Liver (tissue), 9 donors: ENCODE data around the gene MRFAP1. TPM values are rescaled to one million over a fixed set of nuclear protein-coding genes. Genes with fewer than 3 reads are reported as not detected.

ENCODE experiments used
- DNase-seq: peaks from one replicate; pipeline ENCODE4 v3.0.0-alpha.2; 2017; ENCODE audit warnings: low spot score
- H3K27ac ChIP-seq, 2 donors: one replicate each; pipeline ENCODE4 v1.7.0; 2013; ENCODE audit warnings: inconsistent platforms in 2 of 2, low read length in 2 of 2, control low read depth in 1 of 2, low read depth in 1 of 2, mild to moderate bottlenecking in 1 of 2
- H3K27me3 ChIP-seq, 4 donors: one replicate each; pipeline versions ENCODE4 v1.6.1 to v1.7.0; 2013; ENCODE audit warnings: low read length in 3 of 4, inconsistent platforms in 1 of 4, mild to moderate bottlenecking in 1 of 4, moderate library complexity in 1 of 4; ENCODE audit not compliant: control insufficient read depth in 4 of 4, insufficient read depth in 4 of 4
- H3K36me3 ChIP-seq, 4 donors: one replicate each; pipeline versions ENCODE4 v1.6.1 to v1.7.0; 2013; ENCODE audit warnings: low read length in 3 of 4, mild to moderate bottlenecking in 3 of 4, low read depth in 1 of 4, moderate library complexity in 1 of 4; ENCODE audit not compliant: control insufficient read depth in 4 of 4, insufficient read depth in 3 of 4
- H3K4me1 ChIP-seq, 4 donors: one replicate each; pipeline versions ENCODE4 v1.6.1 to v1.7.0; 2013; ENCODE audit warnings: low read length in 3 of 4, mild to moderate bottlenecking in 3 of 4, moderate library complexity in 1 of 4; ENCODE audit not compliant: control insufficient read depth in 4 of 4, insufficient read depth in 4 of 4
- H3K4me3 ChIP-seq, 3 donors: one replicate each; pipeline versions ENCODE4 v1.6.1 to v1.7.0; 2013; ENCODE audit warnings: low read length in 3 of 3, control low read depth in 1 of 3, low read depth in 1 of 3, mild to moderate bottlenecking in 1 of 3
- H3K9ac ChIP-seq, 2 donors: one replicate each; pipeline ENCODE4 v1.7.0; 2013; ENCODE audit warnings: low read length in 2 of 2, mild to moderate bottlenecking in 2 of 2, moderate library complexity in 2 of 2, control low read depth in 1 of 2, low read depth in 1 of 2
- H3K9me3 ChIP-seq, 4 donors: one replicate each; pipeline versions ENCODE4 v1.6.1 to v1.7.0; 2013; ENCODE audit warnings: low read length in 3 of 4; ENCODE audit not compliant: control insufficient read depth in 4 of 4
- ATF3 ChIP-seq: IDR thresholded peaks from 2 replicates; pipeline ENCODE4 v1.6.1; 2016; ENCODE audit warnings: antibody characterized with exemption
- EGR1 ChIP-seq, 2 donors: IDR thresholded peaks; 2 replicates each; pipeline ENCODE4 v1.6.1; 2016 to 2018; ENCODE audit warnings: antibody characterized with exemption in 2 of 2, low read depth in 2 of 2
- FOXA1 ChIP-seq: IDR thresholded peaks from 2 replicates; pipeline ENCODE4 v1.6.1; 2016; ENCODE audit warnings: antibody characterized with exemption
- FOXA2 ChIP-seq: IDR thresholded peaks from 2 replicates; pipeline ENCODE4 v1.6.1; 2016; ENCODE audit warnings: antibody characterized with exemption
- GABPA ChIP-seq, 2 donors: IDR thresholded peaks in 1 of 2; conservative IDR thresholded peaks in 1 of 2; 2 replicates each; pipeline ENCODE4 v1.6.1; 2016; ENCODE audit warnings: antibody characterized with exemption in 2 of 2, mild to moderate bottlenecking in 1 of 2, moderate library complexity in 1 of 2
- HNF4A ChIP-seq, 2 donors: conservative IDR thresholded peaks; 2 replicates each; pipeline ENCODE4 v1.6.1; 2016; ENCODE audit warnings: antibody characterized with exemption in 2 of 2, mild to moderate bottlenecking in 2 of 2
- HNF4G ChIP-seq: IDR thresholded peaks from 2 replicates; pipeline ENCODE4 v1.6.1; 2016; ENCODE audit warnings: antibody characterized with exemption
- JUND ChIP-seq, 2 donors: IDR thresholded peaks; 2 replicates each; pipeline ENCODE4 v1.6.1; 2016; ENCODE audit warnings: antibody characterized with exemption in 2 of 2
- NR2F2 ChIP-seq: IDR thresholded peaks from 2 replicates; pipeline ENCODE4 v1.6.1; 2016; ENCODE audit warnings: antibody characterized with exemption
- REST ChIP-seq: IDR thresholded peaks from 2 replicates; pipeline ENCODE4 v1.6.1; 2016; ENCODE audit warnings: antibody characterized with exemption, mild to moderate bottlenecking
- RXRA ChIP-seq, 2 donors: IDR thresholded peaks; 2 replicates each; pipeline ENCODE4 v1.6.1; 2017 to 2018; ENCODE audit warnings: antibody characterized with exemption in 2 of 2, mild to moderate bottlenecking in 1 of 2
- SP1 ChIP-seq: IDR thresholded peaks from 2 replicates; pipeline ENCODE4 v1.6.1; 2018; ENCODE audit warnings: antibody characterized with exemption, mild to moderate bottlenecking
- YY1 ChIP-seq: IDR thresholded peaks from 2 replicates; pipeline ENCODE4 v1.6.1; 2016; ENCODE audit warnings: antibody characterized with exemption, mild to moderate bottlenecking
- ZBTB33 ChIP-seq: IDR thresholded peaks from 2 replicates; pipeline ENCODE4 v1.6.1; 2016; ENCODE audit warnings: antibody characterized with exemption
- WGBS: extraction: QIAGEN DNeasy Blood & Tissue Kit; methylation state at CpG from one replicate; pipeline ENCODE4 v1.1.7; 2013; 5-methylcytosine and 5-hydroxymethylcytosine counted together
- polyA plus RNA-seq, 2 donors: library from polyadenylated mRNA; stranded (reverse) in 1 of 2; unstranded in 1 of 2; fragments of 200-250 nt in 1 of 2; fragments of >200 nt in 1 of 2; fragmentation: Nextera tagmentation in 1 of 2; extraction: Ambion mirVana in 1 of 2; gene quantifications; one replicate each; pipeline versions ENCODE4 v1.2.1 to v1.2.3, GENCODE V29; 2013 to 2015
- total RNA-seq, 2 donors: library from RNA; depleted of rRNA; stranded (reverse); fragments of >200 nt; gene quantifications; one replicate each; pipeline ENCODE4 v1.2.3, GENCODE V29; 2014
- TF ChIP-seq, protein P1 (sequence below): fragments of 150-350 bp; IDR thresholded peaks from 2 replicates; pipeline ENCODE4 v1.5.1; 2017; ENCODE audit warnings: improper control_type of control experiment, low read depth, low read length; ENCODE audit not compliant: missing input control
- donor health status: healthy.
- donor health status: healthy.
- donor health status: healthy.
- donor health status: healthy.
- donor health status: healthy.

MRFAP1 gene
- total and polyA plus RNA-seq, 4 donors: 78.5 to 176 (median 104) TPM

GRCh38 chr4:6639137-6639680 is 1.3 kb upstream of the MRFAP1 start:
- H3K27me3 ChIP-seq: no peaks in the 10 kb centered on the region
- no peak overlapping the region for H3K9ac ChIP-seq
- H3K27ac ChIP-seq: no peak overlapping the region
- peaks cover 5 to 19% (median 16%) of the 10 kb centered on the region in 4 donors for H3K4me1 ChIP-seq
- no peaks in the 10 kb centered on the region for H3K9me3 ChIP-seq
- H3K36me3 ChIP-seq: peaks cover 2 to 13% (median 7%) of the 10 kb centered on the region in 4 donors
- no peak for DNase-seq
- H3K4me3 ChIP-seq: no peak overlapping the region
- 95% methylated on average over 14 of the region's 14 CpGs for WGBS
- TF ChIP-seq REST (no peak), SP1 (no peak), FOXA2 (no peak), HNF4G (no peak), GABPA (IDR thresholded peaks at IDR 0.05 in 1 of 2, conservative IDR thresholded peaks at IDR 0.05 in 1 of 2) (no peak), HNF4A (conservative IDR thresholded peaks at IDR 0.05) (no peak), FOXA1 (no peak), EGR1 (IDR thresholded peaks at IDR 0.05; ENCODE audit: low read depth in 2 of 2) (no peak), YY1 (no peak), NR2F2 (no peak), ATF3 (no peak), ZBTB33 (no peak), JUND (IDR thresholded peaks at IDR 0.05) (no peak), RXRA (IDR thresholded peaks at IDR 0.05) (no peak)
- TF ChIP-seq, protein P1, sequence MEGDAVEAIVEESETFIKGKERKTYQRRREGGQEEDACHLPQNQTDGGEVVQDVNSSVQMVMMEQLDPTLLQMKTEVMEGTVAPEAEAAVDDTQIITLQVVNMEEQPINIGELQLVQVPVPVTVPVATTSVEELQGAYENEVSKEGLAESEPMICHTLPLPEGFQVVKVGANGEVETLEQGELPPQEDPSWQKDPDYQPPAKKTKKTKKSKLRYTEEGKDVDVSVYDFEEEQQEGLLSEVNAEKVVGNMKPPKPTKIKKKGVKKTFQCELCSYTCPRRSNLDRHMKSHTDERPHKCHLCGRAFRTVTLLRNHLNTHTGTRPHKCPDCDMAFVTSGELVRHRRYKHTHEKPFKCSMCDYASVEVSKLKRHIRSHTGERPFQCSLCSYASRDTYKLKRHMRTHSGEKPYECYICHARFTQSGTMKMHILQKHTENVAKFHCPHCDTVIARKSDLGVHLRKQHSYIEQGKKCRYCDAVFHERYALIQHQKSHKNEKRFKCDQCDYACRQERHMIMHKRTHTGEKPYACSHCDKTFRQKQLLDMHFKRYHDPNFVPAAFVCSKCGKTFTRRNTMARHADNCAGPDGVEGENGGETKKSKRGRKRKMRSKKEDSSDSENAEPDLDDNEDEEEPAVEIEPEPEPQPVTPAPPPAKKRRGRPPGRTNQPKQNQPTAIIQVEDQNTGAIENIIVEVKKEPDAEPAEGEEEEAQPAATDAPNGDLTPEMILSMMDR: no peak
